Measurements from ENCODE around the gene HPGD. TPM values are rescaled to one million over a fixed set of nuclear protein-coding genes. Genes with fewer than 3 reads are reported as not detected.

Gene HPGD
- total and polyA plus RNA-seq, 2 of the 4 experiments (the other 2 are of a cell fraction) = not detected

DNA sequence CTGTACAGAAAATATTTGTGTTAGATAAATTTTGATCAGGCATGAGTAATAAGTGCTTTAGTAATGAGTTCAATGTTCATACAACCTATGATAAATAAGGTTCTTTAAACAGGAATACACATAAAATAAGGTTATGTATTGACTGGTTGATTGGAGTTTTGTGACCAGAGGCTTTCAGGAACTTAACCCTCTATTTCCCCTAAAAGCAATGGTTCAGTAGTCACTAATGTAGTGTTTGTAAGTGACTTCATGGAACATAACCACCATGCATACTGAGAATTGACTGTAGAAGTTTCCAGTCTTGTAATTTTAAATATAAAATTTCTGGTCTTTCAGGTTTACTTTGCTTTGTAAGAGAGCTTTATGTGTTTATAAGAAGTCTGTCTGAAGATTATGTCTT is 28.1 kb downstream of the HPGD start:
- DNase-seq = no peak
- Histone ChIP-seq H4K5ac (ENCODE audit: low read depth, low read length) (no peak overlapping the region), H2AK9ac (replicated peaks; ENCODE audit: low read depth, low read length, poor library complexity) (no peak overlapping the region), H2BK120ac (ENCODE audit: low read depth, low read length) (no peak overlapping the region), H3K9ac (ENCODE audit: low read depth, low read length) (no peak overlapping the region), H3K4me3 (ENCODE audit: insufficient read depth, low read depth, low read length) (no peak overlapping the region), H3K14ac (replicated peaks; ENCODE audit: low read depth, low read length) (no peak overlapping the region), H2AK5ac (ENCODE audit: low read depth, low read length) (no peak overlapping the region), H3K56ac (ENCODE audit: extremely low read depth, insufficient read depth, low read length) (no peak overlapping the region), H3K27ac (ENCODE audit: insufficient read depth, low read length) (no peak overlapping the region), H3K4me2 (ENCODE audit: low read depth, low read length) (no peak overlapping the region), H3K18ac (ENCODE audit: low read depth, low read length) (no peak overlapping the region), H2BK20ac (ENCODE audit: low read depth, low read length) (no peak overlapping the region), H2BK5ac (ENCODE audit: low read depth, low read length, poor library complexity, severe bottlenecking) (no peak overlapping the region), H4K8ac (ENCODE audit: low read depth in 2 of 2, low read length in 2 of 2) (no peak overlapping the region), H3K36me3 (ENCODE audit: control insufficient read depth, insufficient read depth, low read length) (no peaks in the 10 kb centered on the region), H3K9me3 (ENCODE audit: control insufficient read depth, insufficient read depth, low read length) (no peaks in the 10 kb centered on the region), H3K27me3 (ENCODE audit: control insufficient read depth, insufficient read depth, low read length) (no peaks in the 10 kb centered on the region), H2AFZ (replicated peaks; ENCODE audit: low read length, poor library complexity) (no peak overlapping the region), H2BK15ac (ENCODE audit: low read depth, low read length) (no peak overlapping the region), H3K4me1 (ENCODE audit: control insufficient read depth, insufficient read depth, low read length) (no peaks in the 10 kb centered on the region), H4K20me1 (ENCODE audit: insufficient read depth, low read length) (no peaks in the 10 kb centered on the region), H4K91ac (ENCODE audit: insufficient read depth, low read depth, low read length) (no peak overlapping the region), H3K4ac (ENCODE audit: low read depth, low read length) (no peak overlapping the region), H3K23ac (ENCODE audit: low read depth, low read length) (no peak overlapping the region), H3K79me1 (ENCODE audit: low read depth in 1 of 2, low read length in 2 of 2) (no peaks in the 10 kb centered on the region), H3K9me1 (ENCODE audit: insufficient read depth, low read length) (no peaks in the 10 kb centered on the region)
- dilution Hi-C loops (cut with HindIII; ENCODE audit: low sequenced_read_pairs, unreplicated experiment) = no loop called here
- no peak for ATAC-seq (ENCODE audit: low read depth)
- in situ Hi-C loops (cut with MboI; ENCODE audit: low sequenced_read_pairs) = no loop called here
- TF ChIP-seq MXI1 (IDR thresholded peaks at IDR 0.05; ENCODE audit: borderline replicate concordance, low read depth, low read length) (no peak), CHD1 (IDR thresholded peaks at IDR 0.05; ENCODE audit: low read depth, low read length) (no peak), POLR2A (IDR thresholded peaks at IDR 0.05; ENCODE audit: low read depth, low read length) (no peak), BHLHE40 (IDR thresholded peaks at IDR 0.05; ENCODE audit: low read depth, low read length) (no peak), MAZ (IDR thresholded peaks at IDR 0.05; ENCODE audit: borderline replicate concordance, low read depth, low read length) (no peak), NFE2L2 (IDR thresholded peaks at IDR 0.05; ENCODE audit: low read depth, low read length) (no peak), CTCF (conservative IDR thresholded peaks at IDR 0.05; ENCODE audit: low read depth, low read length) (no peak), RAD21 (IDR thresholded peaks at IDR 0.05; ENCODE audit: low read length) (no peak), CEBPB (IDR thresholded peaks at IDR 0.05; ENCODE audit: low read depth, low read length) (no peak), FOS (IDR thresholded peaks at IDR 0.05; ENCODE audit: low read depth, low read length) (no peak)
- intact Hi-C loops (cut with micrococcal nuclease) = no loop called here
- CTCF ChIA-PET = no interaction called here
- no TSS peak for BruUV-seq (replicated peaks)
- POLR2A ChIA-PET (ENCODE audit: unreplicated experiment) = no interaction called here
